Vagina (tissue), 2 donors: ENCODE measurements around the gene OGFRL1.

Experiments used
- CTCF ChIP-seq, 3 experiments: fragments of 450-650 bp in 2 of 3; fragments of 200-600 bp in 1 of 3; sonication (generic) in 1 of 3; IDR thresholded peaks; one replicate each; pipeline ENCODE4 v1.5.1; 2017 to 2019; ENCODE audit warnings: antibody characterized with exemption in 3 of 3, mild to moderate bottlenecking in 2 of 3, moderate library complexity in 2 of 3
- POLR2A ChIP-seq, 2 donors: fragments of 450-650 bp; IDR thresholded peaks; one replicate each; pipeline ENCODE4 v1.6.1; 2017; ENCODE audit warnings: antibody characterized with exemption in 2 of 2, mild to moderate bottlenecking in 2 of 2, moderate library complexity in 2 of 2
- POLR2AphosphoS5 ChIP-seq, 2 donors: sonication (generic); formaldehyde crosslinking; IDR thresholded peaks; one replicate each; pipeline ENCODE4 v1.9.0; 2017; ENCODE audit warnings: antibody characterized with exemption in 2 of 2, mild to moderate bottlenecking in 2 of 2, low read depth in 1 of 2; ENCODE audit not compliant: insufficient read depth in 1 of 2

- TF ChIP-seq CTCF (IDR thresholded peaks at IDR 0.05) (no peak), POLR2AphosphoS5 (IDR thresholded peaks at IDR 0.05; ENCODE audit: insufficient read depth in 1 of 2, low read depth in 1 of 2) (no peak), POLR2A (IDR thresholded peaks at IDR 0.05) (no peak)
Observed at GRCh38 chr6:71248306-71248765, 40.3 kb upstream of the OGFRL1 start.
